ENCODE results near the gene MARK3. TPM values are rescaled to one million over a fixed set of nuclear protein-coding genes. Genes with fewer than 3 reads are reported as not detected.
"Not testable (repeated sequence)": the region's sequence is repeated elsewhere in the genome, so short reads cannot be mapped to it uniquely, and the experiment has no call there.

Gene MARK3
- total RNA-seq, 4 donors from 2014 or later: 61.3 to 98.0 (median 78.8) TPM

GRCh38 chr14:103525430-103526246, 140.4 kb downstream of the MARK3 start:
- peak; percentile 41 for TF ChIP-seq POLR2A (IDR thresholded peaks at IDR 0.05)
- H3K9me3 ChIP-seq; H3K4me3 ChIP-seq; in situ Hi-C loops (cut with MboI; ENCODE audit: low pct_ligation_motif_present in 1 of 4, low pct_unique_long_range_greater_than_20kb in 1 of 4, low sequenced_read_pairs in 3 of 4); intact Hi-C loops (cut with DNase I; ENCODE audit: low total_unique reads); H3K36me3 ChIP-seq: not testable (repeated sequence)
- peaks cover 47 to 78% (median 74%) of the 10 kb centered on the region in 4 donors for H3K4me1 ChIP-seq
- 42 to 46% methylated on average over 3 to 14 of the region's 17 CpGs for WGBS, 2 donors (ENCODE audit: low coverage in 1 of 2)
- peak; percentile 47 for DNase-seq
- peak overlapping the region; percentile 89 to 95 (median 94) for H3K27ac ChIP-seq
- H3K27me3 ChIP-seq: peaks cover 10% of the 10 kb centered on the region

- in situ Hi-C loops (cut with MboI; ENCODE audit: low pct_ligation_motif_present in 1 of 4, low pct_unique_long_range_greater_than_20kb in 1 of 4, low sequenced_read_pairs in 3 of 4): no loop called here
Observed at GRCh38 chr14:103526247-103526913, 141.2 kb downstream of the MARK3 start.

GRCh38 chr14:103526914-103527248, 141.7 kb downstream of the MARK3 start:
- Histone ChIP-seq H3K9me3 (no peaks in the 10 kb centered on the region), H3K4me1 (peaks cover 47 to 79% (median 70%) of the 10 kb centered on the region in 4 donors), H3K27me3 (peaks cover 8% of the 10 kb centered on the region), H3K27ac (peak overlapping the region; percentile 89 to 95 (median 94)), H3K36me3 (no peaks in the 10 kb centered on the region), H3K4me3 (no peak overlapping the region)
- WGBS, 2 donors (ENCODE audit: low coverage in 1 of 2): 100% methylated on average over 1 of the region's 1 CpG; no CpG with 5 or more reads in 1 of the 2 donors
- in situ Hi-C loops (cut with MboI; ENCODE audit: low pct_ligation_motif_present in 1 of 4, low pct_unique_long_range_greater_than_20kb in 1 of 4, low sequenced_read_pairs in 3 of 4) (no loop called here), intact Hi-C loops (cut with DNase I; ENCODE audit: low total_unique reads) (no loop called here)
- TF ChIP-seq EP300 (IDR thresholded peaks at IDR 0.05; ENCODE audit: low read depth) (no peak), POLR2AphosphoS5 (IDR thresholded peaks at IDR 0.05) (no peak), CTCF (IDR thresholded peaks at IDR 0.05) (no peak), POLR2A (IDR thresholded peaks at IDR 0.05) (no peak)
- no peak for DNase-seq

More at GRCh38 chr14:103526247-103526913, 141.2 kb downstream of the MARK3 start:
- Histone ChIP-seq H3K27me3 (peaks cover 10% of the 10 kb centered on the region), H3K27ac (peak overlapping the region; percentile 89 to 95 (median 94)), H3K9me3 (no peaks in the 10 kb centered on the region), H3K36me3 (no peaks in the 10 kb centered on the region), H3K4me3 (no peak overlapping the region), H3K4me1 (peaks cover 47 to 79% (median 73%) of the 10 kb centered on the region in 4 donors)
- DNase-seq: peak; percentile 50
- intact Hi-C loops (cut with DNase I; ENCODE audit: low total_unique reads): no loop called here
- TF ChIP-seq POLR2A (IDR thresholded peaks at IDR 0.05) (peak; percentile 25), POLR2AphosphoS5 (IDR thresholded peaks at IDR 0.05) (peak in 1 of 3 donors; percentile 9), EP300 (IDR thresholded peaks at IDR 0.05; ENCODE audit: low read depth) (no peak), CTCF (IDR thresholded peaks at IDR 0.05) (no peak)
- 58% methylated on average over 7 of the region's 8 CpGs; no CpG with 5 or more reads in 1 of the 2 donors for WGBS, 2 donors (ENCODE audit: low coverage in 1 of 2)

- in situ Hi-C loops (cut with MboI; ENCODE audit: low pct_ligation_motif_present in 1 of 4, low pct_unique_long_range_greater_than_20kb in 1 of 4, low sequenced_read_pairs in 3 of 4) (no loop called here), intact Hi-C loops (cut with DNase I; ENCODE audit: low total_unique reads) (loop anchor here (1.0 kb wide), 1 partner anchor 26 kb away; no protein-coding TSS in a partner anchor)
- no peaks in the 10 kb centered on the region for H3K9me3 ChIP-seq
- peaks cover 4% of the 10 kb centered on the region for H3K27me3 ChIP-seq
- DNase-seq: peak; percentile 24
- WGBS, 2 donors (ENCODE audit: low coverage in 1 of 2): 73% methylated on average over 14 of the region's 14 CpGs; no CpG with 5 or more reads in 1 of the 2 donors
- TF ChIP-seq POLR2AphosphoS5 (IDR thresholded peaks at IDR 0.05) (no peak), EP300 (IDR thresholded peaks at IDR 0.05; ENCODE audit: low read depth) (no peak), CTCF (IDR thresholded peaks at IDR 0.05) (no peak), POLR2A (IDR thresholded peaks at IDR 0.05) (no peak)
- H3K4me3 ChIP-seq: peak overlapping the region in 2 of 4 donors; percentile 84 to 98
- H3K27ac ChIP-seq: peak overlapping the region; percentile 89 to 95 (median 94)
- H3K36me3 ChIP-seq: no peaks in the 10 kb centered on the region
- peaks cover 47 to 81% (median 73%) of the 10 kb centered on the region in 4 donors for H3K4me1 ChIP-seq
Observed at GRCh38 chr14:103527408-103528145, 142.4 kb downstream of the MARK3 start.
